ENCODE measurements around the gene GFRA4.

DNA sequence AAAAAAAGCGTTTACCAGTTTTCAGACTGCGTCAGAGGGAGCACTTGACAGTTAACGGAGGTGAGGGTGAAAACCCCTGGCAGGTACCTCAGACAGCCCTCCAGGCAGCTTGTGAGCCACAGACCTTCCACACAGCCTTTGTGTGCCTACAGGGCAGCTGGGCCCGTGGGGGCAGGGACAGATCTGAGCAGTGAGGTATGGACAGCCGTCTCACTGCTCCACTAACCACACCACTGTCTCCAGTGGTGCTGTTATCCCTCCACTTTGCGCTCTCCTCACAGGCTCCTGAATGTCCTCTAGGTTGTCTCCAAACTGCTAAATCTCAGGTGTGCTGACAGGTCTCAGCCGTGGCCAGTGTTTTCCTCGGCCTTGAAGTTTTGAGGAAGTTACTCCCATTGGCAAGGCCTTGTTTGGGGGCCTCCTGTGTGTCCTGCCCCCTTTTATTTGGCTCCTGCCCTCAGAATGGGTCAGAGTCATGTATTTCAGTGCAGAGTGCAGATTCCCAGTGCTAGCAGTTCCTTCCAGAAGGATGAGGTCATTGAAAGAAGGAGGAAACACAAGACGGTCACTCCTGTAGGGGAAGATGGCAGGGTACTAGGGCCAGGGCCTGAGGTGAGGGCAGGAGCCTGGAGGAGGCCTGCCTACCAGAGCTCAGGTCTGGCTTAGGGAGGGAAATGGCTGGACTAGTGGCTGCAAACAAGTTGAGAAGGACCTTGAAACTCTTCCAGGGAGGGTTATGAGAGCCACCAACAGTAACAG lies 11.8 kb downstream of the GFRA4 start:
- TF ChIP-seq, protein P1, sequence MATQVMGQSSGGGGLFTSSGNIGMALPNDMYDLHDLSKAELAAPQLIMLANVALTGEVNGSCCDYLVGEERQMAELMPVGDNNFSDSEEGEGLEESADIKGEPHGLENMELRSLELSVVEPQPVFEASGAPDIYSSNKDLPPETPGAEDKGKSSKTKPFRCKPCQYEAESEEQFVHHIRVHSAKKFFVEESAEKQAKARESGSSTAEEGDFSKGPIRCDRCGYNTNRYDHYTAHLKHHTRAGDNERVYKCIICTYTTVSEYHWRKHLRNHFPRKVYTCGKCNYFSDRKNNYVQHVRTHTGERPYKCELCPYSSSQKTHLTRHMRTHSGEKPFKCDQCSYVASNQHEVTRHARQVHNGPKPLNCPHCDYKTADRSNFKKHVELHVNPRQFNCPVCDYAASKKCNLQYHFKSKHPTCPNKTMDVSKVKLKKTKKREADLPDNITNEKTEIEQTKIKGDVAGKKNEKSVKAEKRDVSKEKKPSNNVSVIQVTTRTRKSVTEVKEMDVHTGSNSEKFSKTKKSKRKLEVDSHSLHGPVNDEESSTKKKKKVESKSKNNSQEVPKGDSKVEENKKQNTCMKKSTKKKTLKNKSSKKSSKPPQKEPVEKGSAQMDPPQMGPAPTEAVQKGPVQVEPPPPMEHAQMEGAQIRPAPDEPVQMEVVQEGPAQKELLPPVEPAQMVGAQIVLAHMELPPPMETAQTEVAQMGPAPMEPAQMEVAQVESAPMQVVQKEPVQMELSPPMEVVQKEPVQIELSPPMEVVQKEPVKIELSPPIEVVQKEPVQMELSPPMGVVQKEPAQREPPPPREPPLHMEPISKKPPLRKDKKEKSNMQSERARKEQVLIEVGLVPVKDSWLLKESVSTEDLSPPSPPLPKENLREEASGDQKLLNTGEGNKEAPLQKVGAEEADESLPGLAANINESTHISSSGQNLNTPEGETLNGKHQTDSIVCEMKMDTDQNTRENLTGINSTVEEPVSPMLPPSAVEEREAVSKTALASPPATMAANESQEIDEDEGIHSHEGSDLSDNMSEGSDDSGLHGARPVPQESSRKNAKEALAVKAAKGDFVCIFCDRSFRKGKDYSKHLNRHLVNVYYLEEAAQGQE (tag by site-specific recombination; IDR thresholded peaks at IDR 0.05) = no peak
- TF ChIP-seq, protein P2, sequence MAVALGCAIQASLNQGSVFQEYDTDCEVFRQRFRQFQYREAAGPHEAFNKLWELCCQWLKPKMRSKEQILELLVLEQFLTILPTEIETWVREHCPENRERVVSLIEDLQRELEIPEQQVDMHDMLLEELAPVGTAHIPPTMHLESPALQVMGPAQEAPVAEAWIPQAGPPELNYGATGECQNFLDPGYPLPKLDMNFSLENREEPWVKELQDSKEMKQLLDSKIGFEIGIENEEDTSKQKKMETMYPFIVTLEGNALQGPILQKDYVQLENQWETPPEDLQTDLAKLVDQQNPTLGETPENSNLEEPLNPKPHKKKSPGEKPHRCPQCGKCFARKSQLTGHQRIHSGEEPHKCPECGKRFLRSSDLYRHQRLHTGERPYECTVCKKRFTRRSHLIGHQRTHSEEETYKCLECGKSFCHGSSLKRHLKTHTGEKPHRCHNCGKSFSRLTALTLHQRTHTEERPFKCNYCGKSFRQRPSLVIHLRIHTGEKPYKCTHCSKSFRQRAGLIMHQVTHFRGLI (tag by site-specific recombination; IDR thresholded peaks at IDR 0.05) = no peak
- no peak for TF ChIP-seq ZBTB1 (tag by site-specific recombination; IDR thresholded peaks at IDR 0.05)
- TF ChIP-seq, protein P3, sequence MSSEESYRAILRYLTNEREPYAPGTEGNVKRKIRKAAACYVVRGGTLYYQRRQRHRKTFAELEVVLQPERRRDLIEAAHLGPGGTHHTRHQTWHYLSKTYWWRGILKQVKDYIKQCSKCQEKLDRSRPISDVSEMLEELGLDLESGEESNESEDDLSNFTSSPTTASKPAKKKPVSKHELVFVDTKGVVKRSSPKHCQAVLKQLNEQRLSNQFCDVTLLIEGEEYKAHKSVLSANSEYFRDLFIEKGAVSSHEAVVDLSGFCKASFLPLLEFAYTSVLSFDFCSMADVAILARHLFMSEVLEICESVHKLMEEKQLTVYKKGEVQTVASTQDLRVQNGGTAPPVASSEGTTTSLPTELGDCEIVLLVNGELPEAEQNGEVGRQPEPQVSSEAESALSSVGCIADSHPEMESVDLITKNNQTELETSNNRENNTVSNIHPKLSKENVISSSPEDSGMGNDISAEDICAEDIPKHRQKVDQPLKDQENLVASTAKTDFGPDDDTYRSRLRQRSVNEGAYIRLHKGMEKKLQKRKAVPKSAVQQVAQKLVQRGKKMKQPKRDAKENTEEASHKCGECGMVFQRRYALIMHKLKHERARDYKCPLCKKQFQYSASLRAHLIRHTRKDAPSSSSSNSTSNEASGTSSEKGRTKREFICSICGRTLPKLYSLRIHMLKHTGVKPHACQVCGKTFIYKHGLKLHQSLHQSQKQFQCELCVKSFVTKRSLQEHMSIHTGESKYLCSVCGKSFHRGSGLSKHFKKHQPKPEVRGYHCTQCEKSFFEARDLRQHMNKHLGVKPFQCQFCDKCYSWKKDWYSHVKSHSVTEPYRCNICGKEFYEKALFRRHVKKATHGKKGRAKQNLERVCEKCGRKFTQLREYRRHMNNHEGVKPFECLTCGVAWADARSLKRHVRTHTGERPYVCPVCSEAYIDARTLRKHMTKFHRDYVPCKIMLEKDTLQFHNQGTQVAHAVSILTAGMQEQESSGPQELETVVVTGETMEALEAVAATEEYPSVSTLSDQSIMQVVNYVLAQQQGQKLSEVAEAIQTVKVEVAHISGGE (tag by site-specific recombination; conservative IDR thresholded peaks at IDR 0.05; ENCODE audit: low read depth) = no peak
- TF ChIP-seq, protein P4, sequence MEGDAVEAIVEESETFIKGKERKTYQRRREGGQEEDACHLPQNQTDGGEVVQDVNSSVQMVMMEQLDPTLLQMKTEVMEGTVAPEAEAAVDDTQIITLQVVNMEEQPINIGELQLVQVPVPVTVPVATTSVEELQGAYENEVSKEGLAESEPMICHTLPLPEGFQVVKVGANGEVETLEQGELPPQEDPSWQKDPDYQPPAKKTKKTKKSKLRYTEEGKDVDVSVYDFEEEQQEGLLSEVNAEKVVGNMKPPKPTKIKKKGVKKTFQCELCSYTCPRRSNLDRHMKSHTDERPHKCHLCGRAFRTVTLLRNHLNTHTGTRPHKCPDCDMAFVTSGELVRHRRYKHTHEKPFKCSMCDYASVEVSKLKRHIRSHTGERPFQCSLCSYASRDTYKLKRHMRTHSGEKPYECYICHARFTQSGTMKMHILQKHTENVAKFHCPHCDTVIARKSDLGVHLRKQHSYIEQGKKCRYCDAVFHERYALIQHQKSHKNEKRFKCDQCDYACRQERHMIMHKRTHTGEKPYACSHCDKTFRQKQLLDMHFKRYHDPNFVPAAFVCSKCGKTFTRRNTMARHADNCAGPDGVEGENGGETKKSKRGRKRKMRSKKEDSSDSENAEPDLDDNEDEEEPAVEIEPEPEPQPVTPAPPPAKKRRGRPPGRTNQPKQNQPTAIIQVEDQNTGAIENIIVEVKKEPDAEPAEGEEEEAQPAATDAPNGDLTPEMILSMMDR (tag by site-specific recombination; IDR thresholded peaks at IDR 0.05) = no peak
- TF ChIP-seq ZNF121 (tag by site-specific recombination; IDR thresholded peaks at IDR 0.05) = no peak
- no peak for TF ChIP-seq ZNF175 (tag by site-specific recombination; IDR thresholded peaks at IDR 0.05)
- TF ChIP-seq, protein P5, sequence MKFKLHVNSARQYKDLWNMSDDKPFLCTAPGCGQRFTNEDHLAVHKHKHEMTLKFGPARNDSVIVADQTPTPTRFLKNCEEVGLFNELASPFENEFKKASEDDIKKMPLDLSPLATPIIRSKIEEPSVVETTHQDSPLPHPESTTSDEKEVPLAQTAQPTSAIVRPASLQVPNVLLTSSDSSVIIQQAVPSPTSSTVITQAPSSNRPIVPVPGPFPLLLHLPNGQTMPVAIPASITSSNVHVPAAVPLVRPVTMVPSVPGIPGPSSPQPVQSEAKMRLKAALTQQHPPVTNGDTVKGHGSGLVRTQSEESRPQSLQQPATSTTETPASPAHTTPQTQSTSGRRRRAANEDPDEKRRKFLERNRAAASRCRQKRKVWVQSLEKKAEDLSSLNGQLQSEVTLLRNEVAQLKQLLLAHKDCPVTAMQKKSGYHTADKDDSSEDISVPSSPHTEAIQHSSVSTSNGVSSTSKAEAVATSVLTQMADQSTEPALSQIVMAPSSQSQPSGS (tag by site-specific recombination; IDR thresholded peaks at IDR 0.05; ENCODE audit: low read depth) = no peak
- no peak for TF ChIP-seq ZBTB8A (tag by site-specific recombination; IDR thresholded peaks at IDR 0.05)
- no peak for TF ChIP-seq ZNF624 (tag by site-specific recombination; IDR thresholded peaks at IDR 0.05)
